Fibroblast of gingiva (primary cell): ENCODE data around the gene RUBCNL.
"Not testable (repeated sequence)": the region's sequence is repeated elsewhere in the genome, so short reads cannot be mapped to it uniquely, and the experiment has no call there.

Source experiments
- DNase-seq: peaks from one replicate; pipeline ENCODE4 v3.0.0-alpha.2; 2011; ENCODE audit warnings: low read depth

RUBCNL gene, protein sequence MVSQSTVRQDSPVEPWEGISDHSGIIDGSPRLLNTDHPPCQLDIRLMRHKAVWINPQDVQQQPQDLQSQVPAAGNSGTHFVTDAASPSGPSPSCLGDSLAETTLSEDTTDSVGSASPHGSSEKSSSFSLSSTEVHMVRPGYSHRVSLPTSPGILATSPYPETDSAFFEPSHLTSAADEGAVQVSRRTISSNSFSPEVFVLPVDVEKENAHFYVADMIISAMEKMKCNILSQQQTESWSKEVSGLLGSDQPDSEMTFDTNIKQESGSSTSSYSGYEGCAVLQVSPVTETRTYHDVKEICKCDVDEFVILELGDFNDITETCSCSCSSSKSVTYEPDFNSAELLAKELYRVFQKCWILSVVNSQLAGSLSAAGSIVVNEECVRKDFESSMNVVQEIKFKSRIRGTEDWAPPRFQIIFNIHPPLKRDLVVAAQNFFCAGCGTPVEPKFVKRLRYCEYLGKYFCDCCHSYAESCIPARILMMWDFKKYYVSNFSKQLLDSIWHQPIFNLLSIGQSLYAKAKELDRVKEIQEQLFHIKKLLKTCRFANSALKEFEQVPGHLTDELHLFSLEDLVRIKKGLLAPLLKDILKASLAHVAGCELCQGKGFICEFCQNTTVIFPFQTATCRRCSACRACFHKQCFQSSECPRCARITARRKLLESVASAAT

DNA sequence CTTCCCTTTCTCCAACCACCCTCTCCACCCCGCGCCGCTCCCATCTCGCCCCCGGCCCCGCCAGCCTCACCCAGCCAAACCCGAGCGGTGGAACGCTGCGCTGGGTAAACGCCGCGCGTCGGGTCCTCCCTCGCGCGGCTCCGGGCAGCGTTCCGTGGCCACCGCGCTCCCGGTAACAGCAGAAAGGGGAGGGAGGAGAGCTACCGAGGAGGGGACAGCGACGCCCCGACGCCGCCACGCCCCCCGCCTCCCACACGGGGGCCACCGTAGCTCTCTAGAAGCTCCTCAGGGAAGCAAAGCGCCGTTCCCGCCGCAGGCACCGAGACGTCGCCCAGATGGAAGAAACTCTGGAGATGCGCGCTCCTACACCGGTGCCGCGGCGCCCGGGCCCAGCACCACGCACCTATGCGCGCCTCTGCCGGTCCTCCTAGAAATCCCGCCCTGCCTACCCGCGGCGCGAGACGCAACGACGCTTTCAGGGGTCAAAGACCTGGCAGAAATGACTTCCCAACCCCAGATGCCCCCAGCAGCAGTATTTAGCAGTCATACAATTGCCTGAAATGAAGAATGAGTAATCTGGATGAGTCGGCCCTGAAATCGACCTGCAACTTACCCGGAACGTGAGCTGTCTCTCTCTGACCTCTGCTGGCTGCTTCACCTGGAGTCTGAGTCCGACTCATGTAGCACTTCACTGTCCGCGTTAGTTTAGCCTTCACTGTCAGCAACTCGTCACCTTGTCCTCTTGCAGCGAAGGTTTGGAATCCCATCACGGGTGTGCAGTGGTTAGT lies at the start of gene RUBCNL:
RUBCNL (minus strand) TSS at position 189 of the 788 bp plus-strand sequence. CDS start 14,777 bp downstream, outside the sequence.
- DNase-seq, result no peak

DNA sequence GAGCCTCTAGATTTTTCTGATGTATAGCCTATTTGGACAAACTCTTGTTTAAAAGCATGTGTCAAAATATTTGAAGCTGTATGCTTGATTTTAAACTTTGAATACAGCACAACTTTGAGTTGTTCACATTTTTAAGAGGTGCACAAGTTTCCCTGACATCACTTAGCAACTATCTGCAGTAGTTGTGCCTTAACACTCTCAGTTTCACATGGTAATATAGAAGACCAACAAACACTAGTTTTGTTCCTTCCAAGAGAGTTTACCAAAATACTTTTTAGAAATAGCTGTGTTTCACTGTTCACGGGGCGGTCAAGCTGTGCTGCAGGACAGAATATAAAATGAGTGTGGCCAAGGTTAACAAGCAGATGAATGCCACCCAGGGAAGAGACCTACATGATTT lies 42.5 kb upstream of the RUBCNL start:
- DNase-seq, result not testable (repeated sequence)

DNA sequence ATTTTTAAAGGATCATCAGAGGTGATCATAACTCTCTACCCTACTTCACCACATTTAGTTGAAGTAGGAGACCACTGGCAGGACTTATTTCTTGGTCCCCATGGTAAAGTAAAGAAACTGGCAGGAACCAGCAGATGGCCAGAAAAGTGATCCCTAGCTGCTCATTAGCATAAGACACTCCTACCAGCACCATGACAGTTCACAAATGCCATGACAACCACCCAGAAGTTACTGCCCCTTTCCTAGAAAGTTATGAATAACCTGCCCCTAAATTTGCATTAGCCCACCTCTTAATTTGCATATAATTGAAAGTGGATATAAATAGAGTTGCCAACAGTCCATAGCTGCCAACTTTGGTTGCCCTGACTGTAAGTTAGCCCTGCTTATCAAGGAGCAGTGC lies 18.4 kb upstream of the RUBCNL start:
- DNase-seq, result no peak

DNA sequence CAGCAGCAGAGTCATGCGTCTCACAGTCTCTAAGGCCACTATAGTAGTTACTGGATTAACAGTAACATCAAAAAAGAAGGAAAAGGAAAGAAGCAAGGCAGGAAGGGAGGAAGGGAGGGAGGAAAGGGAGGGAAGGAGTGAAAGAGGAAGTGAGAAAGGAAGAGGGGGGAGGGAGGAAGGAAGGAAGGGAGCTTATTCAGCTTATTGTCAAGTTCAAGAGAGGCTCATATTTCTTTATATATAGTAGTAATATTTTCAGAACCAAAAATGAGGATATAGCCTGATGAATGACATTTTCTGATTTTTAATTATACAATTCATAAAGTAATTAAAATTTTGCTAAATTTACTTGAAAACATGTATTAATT lies 17.7 kb upstream of the RUBCNL start:
- no peak for DNase-seq

DNA sequence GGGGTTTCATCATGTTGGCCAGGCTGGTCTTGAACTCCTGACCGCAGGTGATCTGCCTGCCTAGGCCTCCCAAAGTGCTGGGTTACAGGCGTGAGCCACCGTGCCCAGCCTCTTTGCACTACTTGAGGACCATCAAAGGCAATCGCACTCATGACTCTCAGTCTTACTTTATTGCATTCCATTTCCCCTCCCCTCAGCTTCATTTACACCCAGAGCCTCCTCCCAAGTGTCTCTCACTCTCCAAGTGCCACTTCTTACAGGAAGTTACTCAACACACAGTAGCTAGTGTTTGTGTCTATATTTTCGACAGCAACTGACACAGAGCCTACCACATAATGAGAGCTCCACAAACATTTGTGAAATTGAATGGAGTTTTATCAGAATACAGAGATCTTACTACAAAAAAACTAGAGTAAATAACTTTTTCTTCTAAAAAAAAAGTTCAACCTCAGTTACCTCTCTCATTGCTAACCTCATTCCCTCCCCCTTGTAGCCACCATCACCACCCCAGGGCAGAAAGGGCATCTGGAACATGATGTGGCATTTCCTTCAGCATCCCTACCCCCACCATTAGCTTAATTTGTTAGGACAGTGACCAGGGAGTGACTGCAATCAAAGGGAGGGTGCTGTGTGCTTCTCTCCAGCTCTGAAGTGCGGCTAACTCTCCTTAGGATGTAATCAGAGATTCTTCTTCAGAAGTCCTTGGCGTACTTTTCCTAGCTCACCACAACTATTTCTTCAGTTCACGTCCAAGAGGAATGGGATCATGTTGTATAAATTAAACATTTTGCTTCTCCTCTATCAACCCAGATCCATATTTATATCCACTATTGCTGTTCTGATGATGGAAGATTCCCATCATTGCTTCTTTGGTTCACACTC lies 17.0 kb upstream of the RUBCNL start:
- peak; percentile 67 for DNase-seq

DNA sequence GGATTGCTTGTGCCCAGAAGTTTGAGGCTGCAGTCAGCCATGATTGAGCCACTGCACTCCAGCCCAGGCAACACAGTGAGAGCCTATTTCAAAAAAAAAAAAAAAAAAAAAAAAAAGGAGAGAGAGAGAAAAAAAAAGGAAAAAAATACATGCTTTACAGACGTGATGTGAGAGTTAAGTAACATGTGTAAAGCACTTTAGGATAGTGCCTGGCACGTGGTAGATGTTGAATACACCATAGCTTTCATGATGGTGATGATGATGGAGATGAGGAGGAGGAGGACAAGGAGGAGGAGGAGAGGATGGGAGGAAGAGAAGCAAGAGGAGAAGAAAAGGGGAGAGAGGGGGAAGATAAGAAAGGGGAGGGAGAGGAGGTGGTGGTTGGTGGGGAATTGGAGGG lies 15.1 kb upstream of the RUBCNL start:
- no peak for DNase-seq

DNA sequence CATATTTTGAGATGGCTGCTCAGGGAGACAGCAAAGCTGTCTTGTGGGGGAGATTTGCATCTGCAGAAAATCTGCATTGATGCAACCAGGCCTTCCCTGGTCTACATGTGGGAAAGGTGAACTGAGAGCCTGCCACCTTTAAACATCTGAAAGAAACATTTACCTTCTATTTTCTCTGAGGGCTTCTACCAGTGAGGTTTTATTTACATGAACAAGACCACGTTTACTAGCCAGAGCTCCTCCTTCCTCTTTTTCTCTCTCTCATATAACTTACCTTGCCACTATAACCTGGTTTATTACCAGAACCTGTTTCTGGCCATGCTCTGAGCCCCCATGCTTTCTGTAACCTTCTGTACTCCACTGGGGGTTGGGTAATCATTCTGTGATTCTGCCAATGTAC lies 14.4 kb upstream of the RUBCNL start:
- no peak for DNase-seq

DNA sequence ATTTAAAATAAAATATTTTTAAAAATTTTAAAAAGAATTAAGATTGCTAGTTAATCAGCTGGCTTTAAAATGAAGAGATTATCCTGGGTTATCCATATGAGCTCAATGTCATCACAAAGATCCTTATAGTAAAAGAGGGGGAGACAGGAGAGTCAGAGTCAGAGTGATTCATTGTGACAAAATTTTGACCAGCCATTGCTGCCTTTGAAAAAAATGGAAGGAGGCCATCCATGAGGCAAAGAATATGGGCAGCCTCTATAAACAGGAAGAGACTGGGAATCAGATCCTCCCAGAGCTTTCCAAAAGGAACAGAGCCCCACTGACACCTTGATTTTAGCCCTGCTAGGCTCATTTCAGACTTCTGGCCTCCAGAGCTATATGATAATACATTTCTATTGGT lies 9.3 kb upstream of the RUBCNL start:
- no peak for DNase-seq

DNA sequence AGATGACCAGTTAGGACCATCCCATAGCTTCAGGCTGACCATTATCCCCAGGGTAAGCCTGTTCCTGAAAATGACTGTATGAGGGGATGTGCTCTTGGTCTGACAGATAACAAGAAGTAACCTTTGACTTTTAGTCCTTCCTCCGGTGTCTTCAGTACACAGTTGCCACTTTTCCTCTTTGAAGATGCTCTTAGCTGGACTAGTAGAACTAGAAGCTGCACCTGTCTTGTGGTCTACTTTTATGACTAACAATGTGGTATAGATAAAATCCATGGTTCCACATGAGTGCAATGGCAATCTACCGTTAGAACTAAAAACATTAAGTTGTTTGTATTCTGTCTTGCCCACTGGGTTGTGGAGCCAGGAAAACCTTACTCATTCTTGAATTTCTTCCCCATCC lies 5.9 kb upstream of the RUBCNL start:
- DNase-seq, result no peak

DNA sequence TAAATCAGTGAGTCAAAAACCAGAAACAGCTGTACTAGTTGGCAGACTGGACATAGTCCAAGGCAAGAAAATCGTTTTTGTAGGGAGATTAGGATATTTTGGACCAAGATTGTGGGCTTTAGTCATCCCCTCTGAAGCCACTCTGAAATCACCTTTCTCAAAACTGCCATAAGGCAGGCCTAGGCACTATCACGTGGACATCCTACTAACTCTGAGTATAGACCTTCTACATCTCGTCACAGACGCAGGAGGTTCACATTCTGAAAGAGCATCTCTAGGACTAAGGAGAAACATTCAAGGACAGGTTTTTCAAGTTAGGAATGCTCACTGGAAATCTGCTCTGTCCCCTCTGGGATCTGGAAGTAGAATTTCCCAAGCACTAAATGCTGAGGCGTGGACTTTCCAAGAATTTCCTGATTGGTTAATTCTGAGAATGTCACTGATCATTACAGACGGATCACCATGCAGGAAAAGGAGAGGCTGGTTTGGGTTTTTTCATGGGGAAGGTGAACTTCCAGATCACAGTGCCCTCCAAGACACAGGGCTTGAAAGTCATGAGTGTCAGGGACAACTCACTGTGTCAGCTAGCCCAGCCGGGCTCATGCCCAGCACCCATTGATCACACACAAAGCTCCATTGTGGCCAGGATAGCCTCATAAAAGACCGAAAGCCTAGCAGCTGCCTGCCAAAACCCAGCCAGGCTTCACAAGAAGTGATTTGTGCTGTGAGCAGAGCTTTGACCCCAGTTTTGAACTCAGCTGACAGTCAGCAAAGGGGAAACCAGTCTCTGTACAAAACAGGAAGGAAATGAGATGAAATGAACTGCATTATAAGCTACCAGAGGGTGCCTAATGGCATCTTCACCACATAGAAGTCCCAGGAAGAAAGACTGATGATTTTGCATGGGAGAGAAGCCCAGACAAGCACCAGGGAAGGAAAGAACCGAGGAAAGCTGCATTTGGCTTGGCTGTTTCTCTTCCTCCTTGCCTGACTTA lies 2.7 kb upstream of the RUBCNL start:
- DNase-seq, result no peak

DNA sequence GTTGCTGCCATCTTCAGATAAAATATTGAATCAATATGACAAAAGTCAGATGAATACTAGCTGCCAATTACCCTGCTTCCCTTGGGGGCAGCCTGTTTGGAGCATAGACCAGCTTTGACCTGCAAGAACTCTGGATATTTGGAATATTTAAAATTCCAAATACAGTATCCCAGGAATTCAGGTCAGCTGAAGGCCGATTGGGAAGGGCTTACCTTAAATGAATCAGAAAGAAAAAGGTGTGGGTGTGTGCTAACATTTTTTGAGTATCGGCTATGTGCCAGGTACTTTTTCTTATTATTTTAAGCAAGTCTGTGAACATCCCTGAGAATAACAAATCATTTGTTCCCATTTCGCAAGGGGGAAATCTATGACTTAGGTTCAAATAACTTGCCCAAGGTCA lies 1.8 kb upstream of the RUBCNL start:
- no peak for DNase-seq

DNA sequence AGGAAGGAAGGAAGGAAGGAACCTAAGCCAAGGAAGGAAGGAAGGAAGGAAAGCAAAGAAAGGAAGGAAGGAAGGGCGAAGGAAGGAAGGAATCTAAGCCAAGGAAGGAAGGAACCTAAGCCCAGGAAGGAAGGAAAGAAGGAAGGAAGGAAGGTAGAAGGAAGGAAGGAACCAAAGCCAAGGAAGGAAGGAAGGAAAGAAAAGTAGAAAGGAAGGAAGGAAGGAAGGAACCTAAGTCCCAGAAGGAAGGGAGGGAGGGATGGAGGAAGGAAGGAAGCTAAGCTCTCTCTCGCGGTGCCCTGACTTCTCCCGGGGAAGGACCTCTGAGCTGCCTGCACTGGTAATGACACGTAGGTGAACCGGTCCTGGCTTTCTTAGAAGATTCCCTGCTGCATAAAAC lies 1.3 kb upstream of the RUBCNL start:
- no peak for DNase-seq

DNA sequence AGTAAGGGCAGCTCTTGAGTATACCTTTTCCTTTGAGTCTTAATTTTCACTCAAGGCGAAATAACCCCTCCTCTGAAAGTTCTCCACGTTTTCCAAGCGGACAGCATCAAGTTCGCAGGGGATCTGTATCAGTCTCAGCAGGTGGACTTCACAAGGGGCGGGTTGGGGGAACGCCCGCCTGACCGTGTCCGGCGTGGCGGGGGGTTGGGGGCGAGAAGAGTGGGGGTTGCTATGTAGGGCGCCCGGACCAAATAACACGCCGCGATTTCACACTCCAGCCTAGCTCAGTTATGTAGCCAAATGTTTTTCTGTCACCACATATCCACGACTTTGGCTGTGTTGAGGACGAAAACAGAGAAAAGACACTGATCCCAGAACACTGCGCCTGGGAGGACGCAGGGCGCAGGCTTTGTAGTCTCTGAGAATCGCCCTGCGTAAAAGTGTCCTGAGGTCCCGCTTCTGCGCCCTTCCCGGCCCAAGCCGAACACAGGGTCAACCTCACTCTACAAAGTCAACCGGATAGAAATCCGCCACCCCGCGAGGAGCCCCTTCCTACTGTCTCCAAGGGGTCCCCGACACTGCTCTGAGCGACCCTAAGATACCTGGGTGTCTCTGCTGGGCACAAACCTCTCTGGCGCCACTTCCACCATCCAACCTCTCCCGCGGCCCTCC lies 524 bp downstream of the RUBCNL start:
- peak; percentile 17 for DNase-seq

DNA sequence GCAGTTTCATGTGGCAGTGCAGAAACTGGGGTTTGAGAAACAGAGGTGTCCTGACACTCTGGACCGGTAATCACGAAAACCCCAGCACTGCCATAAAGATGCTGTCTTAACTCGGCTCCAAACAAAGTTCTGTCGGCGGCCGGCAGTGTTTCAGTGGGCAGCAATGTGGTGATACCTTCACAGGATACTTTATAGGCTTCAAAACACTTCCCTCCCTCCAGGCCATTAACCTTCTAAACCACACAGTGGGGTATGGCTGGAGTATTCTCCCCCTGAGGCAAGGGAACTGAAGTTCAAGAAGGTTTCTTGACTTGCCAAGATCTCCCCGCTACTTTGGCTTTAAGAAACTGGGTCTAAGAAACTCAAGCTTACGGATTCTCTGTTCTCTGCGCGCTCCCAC lies 1.1 kb downstream of the RUBCNL start:
- DNase-seq, result no peak

DNA sequence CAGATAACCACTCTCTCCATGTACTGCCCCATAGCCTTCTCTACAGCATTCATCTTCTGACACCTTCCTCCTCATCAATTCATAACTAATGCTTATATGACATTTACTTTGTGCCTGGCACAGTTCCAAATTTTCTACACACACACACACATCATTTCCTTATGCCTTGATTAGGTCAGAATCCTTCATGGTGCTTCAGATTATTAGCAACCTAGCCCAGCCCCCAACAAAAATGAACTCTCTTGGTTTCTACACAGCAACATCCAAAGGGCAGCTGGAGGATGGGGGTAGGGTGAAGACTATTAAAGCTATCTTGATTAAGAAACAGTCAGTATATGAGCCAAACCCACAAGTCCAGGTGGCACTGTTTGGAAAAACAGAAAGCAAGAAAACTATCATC lies 3.7 kb downstream of the RUBCNL start:
- DNase-seq, result no peak

DNA sequence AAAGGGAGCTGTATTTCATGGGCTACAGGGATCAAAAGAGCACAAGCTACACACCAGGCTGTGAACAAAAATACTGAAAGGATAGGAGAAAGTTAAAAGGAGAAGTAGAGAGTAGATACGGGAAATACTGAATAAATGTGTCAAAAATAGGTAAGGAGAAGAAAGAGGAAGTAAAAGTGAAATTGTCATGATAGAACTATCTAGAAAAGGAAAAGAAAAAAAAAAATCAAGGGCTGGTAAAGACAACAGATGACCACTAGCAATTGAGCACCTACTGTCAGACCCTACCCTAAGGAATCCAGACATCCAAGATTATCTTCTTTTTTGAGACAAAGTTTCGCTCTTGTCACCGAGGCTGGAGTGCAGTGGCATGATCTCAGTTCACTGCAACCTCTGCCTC lies 4.8 kb downstream of the RUBCNL start:
- DNase-seq, result no peak

DNA sequence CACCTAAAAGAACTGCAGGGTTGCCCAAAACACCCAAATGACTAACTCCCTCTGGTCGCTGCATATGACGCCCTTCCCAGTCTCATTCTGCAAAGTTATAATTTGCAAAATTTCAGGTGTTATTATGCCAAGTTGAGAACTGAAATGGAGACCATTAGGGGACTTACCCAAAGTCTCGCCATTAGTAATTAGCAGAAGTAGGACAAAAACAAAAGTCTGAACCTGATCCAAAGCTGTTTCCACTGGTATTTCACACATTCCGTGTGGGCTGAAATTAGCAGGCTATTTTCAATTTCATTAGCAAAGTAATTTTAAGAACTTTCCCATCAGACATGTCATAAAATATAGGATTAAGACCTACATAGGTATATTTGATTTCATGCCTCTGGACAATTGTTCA lies 6.8 kb downstream of the RUBCNL start:
- no peak for DNase-seq

DNA sequence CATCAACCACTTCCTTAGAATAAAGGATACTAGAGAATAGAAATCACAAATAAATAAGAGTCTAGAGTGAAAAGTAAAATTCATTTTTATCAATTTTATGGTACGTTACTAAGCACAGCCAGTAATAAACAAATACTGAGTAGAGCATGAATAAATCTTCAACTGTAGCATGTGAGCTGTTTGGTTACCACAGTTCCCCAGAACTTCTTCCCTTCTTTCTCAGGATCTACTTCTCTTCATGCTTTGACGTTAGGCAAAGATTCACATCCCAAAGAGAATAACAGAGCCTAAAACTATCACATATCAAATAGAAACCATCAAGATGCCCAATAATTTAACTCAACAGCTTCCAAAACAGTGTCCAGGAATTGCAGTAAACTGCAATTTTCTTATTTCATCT lies 7.4 kb downstream of the RUBCNL start:
- DNase-seq, result no peak

DNA sequence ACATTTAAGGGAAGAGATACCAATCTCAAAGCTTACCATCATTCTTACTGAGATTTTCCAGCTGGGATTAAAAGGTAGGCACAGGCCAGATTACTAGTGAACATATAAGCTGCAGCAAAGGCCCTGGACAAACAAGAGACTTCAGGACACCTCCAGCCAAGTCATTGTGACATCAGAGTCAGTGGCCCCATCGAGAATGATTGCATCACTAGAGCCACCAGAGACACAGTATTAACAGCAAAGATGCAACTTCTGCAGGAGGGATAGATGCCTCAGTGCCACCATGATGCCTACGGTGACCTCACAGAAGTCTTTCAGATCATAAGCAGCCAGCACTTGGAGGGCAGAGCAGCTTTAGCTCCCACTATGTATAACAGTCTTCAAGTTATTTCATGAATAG lies 8.6 kb downstream of the RUBCNL start:
- DNase-seq, result no peak

DNA sequence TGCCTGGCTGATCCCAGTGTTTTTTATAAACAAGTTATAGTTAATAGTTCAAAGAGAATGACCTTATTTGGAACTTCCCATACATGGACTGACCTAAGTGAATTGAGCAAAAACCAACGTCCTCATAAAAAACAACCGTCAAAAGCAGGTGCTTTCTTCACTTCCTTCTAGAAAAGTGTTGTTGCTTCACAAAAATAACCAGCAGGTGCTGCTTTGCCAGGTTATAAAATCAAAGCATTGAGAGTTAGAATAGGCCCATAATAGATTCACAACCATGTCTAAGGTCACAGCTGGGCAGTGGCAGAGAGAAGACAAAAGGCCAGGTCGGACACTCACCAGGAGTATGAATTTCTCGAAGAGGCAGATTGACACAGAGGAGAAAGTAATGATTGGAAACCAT lies 9.5 kb downstream of the RUBCNL start:
- DNase-seq, result no peak
